Esophagus squamous epithelium (tissue), 4 donors: ENCODE data around the gene RUNX1.

Source experiments
- POLR2A ChIP-seq, 4 donors: fragments of 450-650 bp; IDR thresholded peaks; one replicate each; pipeline ENCODE4 v1.6.1; 2017; ENCODE audit warnings: antibody characterized with exemption in 4 of 4, mild to moderate bottlenecking in 4 of 4, moderate library complexity in 3 of 4
- TF ChIP-seq, protein P1 (sequence below), 6 experiments: fragments of 450-650 bp in 4 of 6; fragments of 200-600 bp in 2 of 6; sonication (generic) in 2 of 6; IDR thresholded peaks; one replicate each; pipeline ENCODE4 v1.5.1; 2016 to 2019; ENCODE audit warnings: antibody characterized with exemption in 6 of 6, mild to moderate bottlenecking in 4 of 6, moderate library complexity in 4 of 6

GRCh38 chr21:35079181-35079580, 30.1 kb upstream of the RUNX1 start:
- TF ChIP-seq, protein P1, sequence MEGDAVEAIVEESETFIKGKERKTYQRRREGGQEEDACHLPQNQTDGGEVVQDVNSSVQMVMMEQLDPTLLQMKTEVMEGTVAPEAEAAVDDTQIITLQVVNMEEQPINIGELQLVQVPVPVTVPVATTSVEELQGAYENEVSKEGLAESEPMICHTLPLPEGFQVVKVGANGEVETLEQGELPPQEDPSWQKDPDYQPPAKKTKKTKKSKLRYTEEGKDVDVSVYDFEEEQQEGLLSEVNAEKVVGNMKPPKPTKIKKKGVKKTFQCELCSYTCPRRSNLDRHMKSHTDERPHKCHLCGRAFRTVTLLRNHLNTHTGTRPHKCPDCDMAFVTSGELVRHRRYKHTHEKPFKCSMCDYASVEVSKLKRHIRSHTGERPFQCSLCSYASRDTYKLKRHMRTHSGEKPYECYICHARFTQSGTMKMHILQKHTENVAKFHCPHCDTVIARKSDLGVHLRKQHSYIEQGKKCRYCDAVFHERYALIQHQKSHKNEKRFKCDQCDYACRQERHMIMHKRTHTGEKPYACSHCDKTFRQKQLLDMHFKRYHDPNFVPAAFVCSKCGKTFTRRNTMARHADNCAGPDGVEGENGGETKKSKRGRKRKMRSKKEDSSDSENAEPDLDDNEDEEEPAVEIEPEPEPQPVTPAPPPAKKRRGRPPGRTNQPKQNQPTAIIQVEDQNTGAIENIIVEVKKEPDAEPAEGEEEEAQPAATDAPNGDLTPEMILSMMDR (IDR thresholded peaks at IDR 0.05) = no peak
- no peak for TF ChIP-seq POLR2A (IDR thresholded peaks at IDR 0.05)
